HepG2 (cell line): ENCODE results near the gene C11orf54. TPM values are rescaled to one million over a fixed set of nuclear protein-coding genes. Genes with fewer than 3 reads are reported as not detected.

Experiments used
- CBX5 ChIP-seq: sonication (generic); formaldehyde crosslinking; IDR thresholded peaks from 2 replicates; pipeline ENCODE4 v1.4.0; 2020; ENCODE audit warnings: missing genetic modification reagents, borderline replicate concordance
- CREM ChIP-seq, 2 experiments: sonication (generic) in 1 of 2; formaldehyde crosslinking in 1 of 2; IDR thresholded peaks; 2 replicates each; pipeline versions ENCODE4 v1.4.0 to v1.6.1; 2016 to 2020; ENCODE audit warnings: antibody characterized with exemption in 1 of 2, mild to moderate bottlenecking in 1 of 2, missing genetic modification reagents in 1 of 2
- DNMT1 ChIP-seq: sonication (generic); formaldehyde crosslinking; IDR thresholded peaks from 2 replicates; pipeline ENCODE4 v1.5.1; 2020; ENCODE audit warnings: mild to moderate bottlenecking, missing genetic modification reagents
- FOXA1 ChIP-seq, 2 experiments: fragments of 450-650 bp in 1 of 2; sonication (generic) in 1 of 2; formaldehyde crosslinking in 1 of 2; IDR thresholded peaks; 2 replicates each; pipeline versions ENCODE4 v1.4.0 to v1.6.1; 2016 to 2020; ENCODE audit warnings: missing genetic modification reagents in 1 of 2
- IRF1 ChIP-seq: sonication (generic); formaldehyde crosslinking; IDR thresholded peaks from 2 replicates; pipeline ENCODE4 v1.4.0; 2020; ENCODE audit warnings: low read depth, mild to moderate bottlenecking, missing genetic modification reagents
- PRDM10 ChIP-seq: sonication (generic); formaldehyde crosslinking; IDR thresholded peaks from 2 replicates; pipeline ENCODE4 v1.4.0; 2020; ENCODE audit warnings: low read depth, missing genetic modification reagents
- SNAPC4 ChIP-seq: sonication (generic); formaldehyde crosslinking; IDR thresholded peaks from 2 replicates; pipeline ENCODE4 v1.4.0; 2020; ENCODE audit warnings: mild to moderate bottlenecking, missing genetic modification reagents
- ZNF329 ChIP-seq: sonication (generic); formaldehyde crosslinking; IDR thresholded peaks from 2 replicates; pipeline ENCODE4 v1.9.0; 2021; ENCODE audit warnings: low read depth, mild to moderate bottlenecking, missing genetic modification reagents
- ZNF354B ChIP-seq: sonication (generic); formaldehyde crosslinking; IDR thresholded peaks from 2 replicates; pipeline ENCODE4 v1.8.0; 2022; ENCODE audit warnings: mild to moderate bottlenecking, missing genetic modification reagents
- ZNF451 ChIP-seq: sonication (generic); formaldehyde crosslinking; IDR thresholded peaks from 2 replicates; pipeline ENCODE4 v1.5.0; 2020; ENCODE audit warnings: mild to moderate bottlenecking, missing genetic modification reagents
- ZNF646 ChIP-seq: sonication (generic); formaldehyde crosslinking; IDR thresholded peaks from 2 replicates; pipeline ENCODE4 v1.9.0; 2021; ENCODE audit warnings: mild to moderate bottlenecking, missing genetic modification reagents
- polyA plus RNA-seq, 8 experiments: library from polyadenylated mRNA; depleted of rRNA in 3 of 8; stranded (reverse) in 7 of 8; unstranded in 1 of 8; fragments of >200 nt; fragmentation: Illumina TruSeq in 4 of 8; extraction: Trizol in 4 of 8; gene quantifications; 2 replicates each; pipeline versions ENCODE4 v1.2.1 to v1.2.3, GENCODE V29; 2011 to 2016; ENCODE audit warnings: low read depth in 4 of 8, missing spikeins in 1 of 8, mixed read lengths in 1 of 8; ENCODE audit not compliant: insufficient read depth in 1 of 8
- total RNA-seq, 5 experiments: library from RNA; depleted of rRNA; stranded (reverse); fragments of >200 nt; fragmentation: Illumina TruSeq; extraction: Trizol; gene quantifications; 2 replicates each; pipeline ENCODE4 v1.2.3, GENCODE V29; 2016; ENCODE audit warnings: low read depth in 1 of 5

C11orf54 gene
- total and polyA plus RNA-seq, 2 of the 13 experiments (the other 11 are each of a cell fraction or from before 2014, with no cell fraction given) = 42.7 to 50.1 TPM

GRCh38 chr11:93773045-93773477 is 31.6 kb downstream of the C11orf54 start (continued):
- no peak for TF ChIP-seq SNAPC4 (CRISPR knock-in tag)
- TF ChIP-seq CBX5 = 0 out of 2 replicates have a peak, but pooled peaks have one; percentile 28
- TF ChIP-seq FOXA1 (IDR thresholded peaks at IDR 0.05) = no peak
- 0 out of 2 replicates have a peak, but pooled peaks have one; percentile 16 for TF ChIP-seq FOXA1 (CRISPR knock-in tag; IDR thresholded peaks at IDR 0.05)
- no peak for TF ChIP-seq ZNF329 (CRISPR knock-in tag)
- no peak for TF ChIP-seq ZNF354B (CRISPR knock-in tag)
- TF ChIP-seq DNMT1 (CRISPR knock-in tag) = no peak
- no peak for TF ChIP-seq PRDM10
- TF ChIP-seq CREM (IDR thresholded peaks at IDR 0.05) = no peak
- no peak for TF ChIP-seq CREM (CRISPR knock-in tag; IDR thresholded peaks at IDR 0.05)
- peak; percentile 74; the same call in 1 of the 2 replicates for TF ChIP-seq IRF1 (CRISPR knock-in tag)
- no peak for TF ChIP-seq ZNF451 (CRISPR knock-in tag)
- no peak for TF ChIP-seq ZNF646 (CRISPR knock-in tag)
